ENCODE measurements around the gene CALY.

The CALY gene

DNA sequence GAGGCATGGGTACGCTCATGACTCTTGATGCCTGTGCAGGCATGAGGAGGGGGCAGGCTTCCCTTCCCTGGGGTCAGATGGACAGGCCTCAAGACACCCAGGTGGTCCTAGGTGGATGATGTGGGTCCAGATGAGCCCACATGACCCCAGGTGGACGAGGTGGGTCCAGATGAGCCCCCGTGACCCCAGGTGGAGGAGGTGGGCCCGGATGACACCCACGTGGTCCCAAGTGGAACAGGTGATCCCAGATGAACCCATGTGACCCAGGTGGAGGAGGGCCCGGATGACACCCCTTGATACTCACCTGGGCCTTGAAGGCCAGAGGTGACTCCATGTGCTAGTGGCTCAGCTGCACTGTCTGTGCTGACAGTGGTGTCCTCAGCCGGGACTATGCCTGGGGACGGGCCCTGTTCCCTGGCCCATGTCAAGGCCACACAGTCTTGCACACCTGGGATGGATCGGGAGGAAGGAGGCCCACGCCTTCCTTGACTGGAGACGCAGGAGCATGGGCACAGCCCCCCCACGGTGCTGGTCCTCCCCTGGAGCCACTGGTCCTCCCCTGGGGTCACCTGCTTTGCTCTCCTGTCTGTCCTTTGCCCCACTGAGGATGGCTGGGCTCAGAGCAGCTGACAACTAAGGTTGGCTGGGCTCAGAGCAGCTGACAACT lies 13.7 kb upstream of the CALY start:
- DNase-seq: no peak

DNA sequence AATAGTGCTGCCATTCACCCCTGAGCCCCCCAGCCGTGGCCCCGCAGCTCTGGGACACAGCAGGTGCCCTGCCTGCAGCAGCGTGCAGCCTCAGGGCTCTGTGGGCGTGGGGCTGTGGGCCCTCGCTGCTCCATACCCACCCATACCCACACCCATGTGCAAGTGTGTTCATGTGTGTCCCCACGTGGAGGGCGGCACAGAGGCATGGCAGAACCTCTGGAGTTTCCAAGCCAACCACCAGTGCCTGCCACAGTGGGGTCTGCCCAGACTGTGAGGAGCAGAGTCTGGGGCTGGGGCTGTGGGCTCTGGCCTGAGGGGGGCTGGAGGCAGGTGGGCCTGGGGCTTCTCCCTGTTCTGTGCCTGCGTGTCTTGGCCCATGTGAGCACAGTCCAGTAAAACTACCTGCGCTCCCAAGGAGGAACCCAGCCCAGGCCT lies 12.9 kb upstream of the CALY start:
- DNase-seq: no peak

DNA sequence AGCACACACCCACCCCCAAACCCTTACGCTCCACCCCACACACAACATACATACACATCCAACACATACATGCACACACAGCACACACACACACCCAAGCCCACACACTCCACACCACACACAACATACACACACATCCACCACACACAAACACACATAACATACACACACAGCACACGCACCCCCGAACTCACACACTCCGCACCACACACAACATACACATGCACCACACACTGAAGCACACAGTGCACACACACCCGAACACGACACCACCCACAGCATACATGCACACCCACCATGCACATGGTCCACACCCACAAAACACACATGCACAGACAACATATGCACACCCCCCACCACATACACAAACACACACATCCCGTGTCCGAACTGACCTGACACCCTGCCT lies 12.5 kb upstream of the CALY start:
- DNase-seq: no peak

DNA sequence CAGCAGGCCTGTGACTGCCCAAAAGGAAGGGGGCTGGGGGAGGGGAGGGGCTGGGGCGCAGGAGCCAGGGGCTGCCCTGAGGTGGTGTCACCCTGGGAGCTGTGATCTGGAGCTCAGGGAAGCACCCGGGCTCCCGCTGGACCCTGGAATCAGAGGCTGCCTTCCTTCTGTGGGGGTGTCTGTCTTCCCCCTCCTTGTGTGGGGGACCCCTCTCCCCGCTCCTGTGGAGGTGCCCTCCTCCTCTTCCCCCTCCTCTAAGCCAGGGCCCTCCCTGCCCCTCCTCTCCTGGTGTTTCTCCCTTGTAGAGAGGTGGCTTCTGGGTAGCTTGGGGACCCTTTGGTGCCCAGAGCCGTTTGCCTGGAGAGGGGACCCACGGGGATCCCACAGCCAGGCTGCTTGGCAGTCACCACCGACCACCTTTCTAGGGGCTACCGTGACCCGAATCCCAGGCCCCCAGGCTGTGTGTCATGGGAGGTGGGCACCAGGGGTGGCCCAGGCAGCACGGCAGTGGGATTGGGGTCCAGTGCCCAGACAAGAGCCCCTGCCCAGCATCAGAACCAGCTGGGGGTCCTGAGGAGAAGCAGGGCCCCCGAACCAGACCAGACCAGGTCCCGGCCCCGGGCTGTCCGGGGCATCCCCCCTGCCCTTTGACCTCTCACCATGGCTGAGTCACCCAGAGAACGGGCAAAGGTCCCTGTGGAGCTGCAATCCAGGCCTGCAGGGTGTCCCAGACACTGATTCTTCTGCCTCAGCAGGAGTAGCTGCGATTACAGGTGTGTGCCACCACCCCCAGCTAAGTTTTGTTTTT lies 11.2 kb upstream of the CALY start:
- no peak for DNase-seq

DNA sequence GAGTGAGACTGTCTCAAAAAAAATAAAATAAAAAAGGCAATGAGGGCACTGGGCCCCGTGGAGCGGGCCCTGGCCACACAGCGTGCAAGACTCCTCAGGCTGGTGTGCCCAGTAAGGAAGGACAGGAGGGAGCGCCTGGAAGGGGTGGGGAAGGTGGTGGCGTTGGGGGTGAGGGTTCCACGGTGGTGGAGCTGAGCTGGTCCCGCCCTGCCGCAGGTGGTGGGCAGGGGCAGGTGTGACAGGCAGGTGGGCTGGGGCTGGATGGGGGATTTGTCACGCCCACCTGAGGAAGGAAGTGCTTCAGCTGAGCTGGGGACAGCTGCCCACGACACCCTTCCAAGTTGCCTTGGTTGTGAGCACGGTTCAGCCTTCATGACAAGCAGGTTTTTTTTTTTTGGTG lies 9.7 kb upstream of the CALY start:
- no peak for DNase-seq

DNA sequence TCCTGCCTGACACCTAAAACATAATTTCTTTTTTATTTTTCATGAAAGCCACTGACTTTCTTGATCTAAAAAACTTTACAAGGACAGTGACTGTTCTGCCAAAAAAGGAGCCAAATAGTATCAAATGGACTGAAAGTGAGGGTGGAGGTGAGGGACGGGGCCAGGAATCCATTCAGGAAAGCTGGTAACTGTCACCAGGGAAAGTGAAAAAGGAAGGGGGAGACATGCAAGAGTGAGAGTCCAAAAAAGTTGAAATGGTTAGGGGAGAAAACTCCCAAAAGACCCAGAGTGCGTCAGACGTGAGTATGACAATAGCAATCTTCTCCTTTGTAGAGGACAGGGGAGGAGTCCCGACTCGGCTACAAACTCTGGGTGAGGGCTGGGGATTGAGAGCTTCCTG lies 7.5 kb upstream of the CALY start:
- DNase-seq: no peak

DNA sequence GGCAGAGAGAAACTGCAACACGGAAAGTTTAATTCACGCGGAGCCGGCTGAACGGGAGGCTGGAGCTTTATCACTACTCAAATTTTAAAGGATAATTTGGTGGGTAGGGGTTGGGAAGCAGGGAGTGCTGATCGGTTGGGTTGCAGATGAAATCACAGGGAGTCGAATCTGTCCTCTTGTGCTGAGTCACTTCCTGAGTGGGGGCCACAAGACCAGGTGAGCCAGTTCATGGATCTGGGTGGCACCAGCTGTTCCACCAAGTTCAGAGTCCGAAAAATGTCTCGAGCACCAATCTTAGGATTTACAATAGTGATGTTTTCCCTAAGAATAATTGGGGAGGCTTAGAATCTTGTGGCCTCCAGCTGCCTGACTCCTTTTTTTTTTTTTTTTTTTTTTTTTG lies 6.9 kb upstream of the CALY start:
- no peak for DNase-seq

DNA sequence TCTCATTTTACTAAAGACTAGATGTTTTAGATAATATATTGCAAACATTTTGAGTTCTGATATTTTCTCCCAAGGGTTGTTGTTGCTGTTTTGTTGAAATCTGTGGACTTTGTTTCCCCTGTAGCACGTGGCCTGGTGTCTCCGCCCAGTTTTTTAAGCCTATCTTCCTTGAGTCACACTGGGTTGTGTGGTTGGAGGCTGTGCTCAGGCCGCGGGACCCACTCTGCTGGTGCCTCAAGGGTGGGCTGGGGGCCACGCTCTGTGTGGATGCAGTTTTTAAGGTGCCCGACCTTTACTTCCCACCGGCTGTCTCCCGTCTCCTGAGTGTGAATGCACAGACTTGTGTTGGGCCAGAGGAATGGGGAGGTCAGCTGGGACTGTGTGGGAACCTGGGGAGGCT lies 6.2 kb upstream of the CALY start:
- no peak for DNase-seq

DNA sequence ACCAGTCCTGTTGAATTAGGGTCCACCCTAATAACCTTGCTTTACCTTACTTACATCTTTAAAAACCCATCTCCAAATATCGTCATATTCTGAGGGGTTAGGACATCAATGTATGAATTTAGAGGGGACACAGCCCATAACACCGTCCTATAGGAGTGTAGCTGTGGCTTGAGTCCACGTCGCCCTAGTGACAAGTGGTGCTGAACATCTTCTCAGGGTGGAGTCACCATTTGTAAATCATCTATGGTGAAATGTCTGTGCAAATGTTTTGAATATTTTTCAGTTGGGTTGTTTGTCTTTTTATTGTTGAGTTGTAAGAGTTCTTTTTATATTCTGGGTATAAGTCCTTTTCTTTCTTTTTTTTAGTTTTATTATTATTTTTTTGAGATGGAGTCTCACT lies 5.3 kb upstream of the CALY start:
- no peak for DNase-seq

DNA sequence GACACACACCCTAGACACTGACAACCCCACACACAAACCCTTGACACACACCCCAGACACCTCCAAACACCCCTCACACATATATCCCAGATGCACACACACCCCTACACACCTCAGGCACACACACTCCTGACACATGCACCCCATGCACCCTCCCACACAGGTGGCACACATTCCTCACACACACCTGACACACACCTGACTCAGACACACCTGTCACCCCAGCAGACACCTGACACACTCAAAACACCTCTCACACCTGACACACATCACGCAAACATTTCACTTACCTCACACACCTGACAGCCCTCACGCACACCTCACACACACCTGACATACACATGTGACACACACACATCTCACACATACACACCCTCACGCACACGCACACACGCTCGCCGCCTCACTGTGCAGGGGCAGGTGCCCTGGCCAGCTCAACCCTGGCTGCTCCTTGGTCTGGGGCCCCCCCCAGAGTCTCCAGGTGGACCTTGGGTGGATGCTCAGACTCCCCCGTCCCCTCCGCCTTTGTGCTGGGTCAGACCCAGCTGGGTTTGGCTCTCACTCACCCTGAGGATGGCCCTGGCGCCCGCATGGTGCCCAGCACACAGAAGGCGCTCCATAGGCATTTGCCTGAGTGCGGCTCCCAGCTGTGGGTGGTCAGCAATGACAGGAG lies 3.1 kb upstream of the CALY start:
- no peak for DNase-seq

DNA sequence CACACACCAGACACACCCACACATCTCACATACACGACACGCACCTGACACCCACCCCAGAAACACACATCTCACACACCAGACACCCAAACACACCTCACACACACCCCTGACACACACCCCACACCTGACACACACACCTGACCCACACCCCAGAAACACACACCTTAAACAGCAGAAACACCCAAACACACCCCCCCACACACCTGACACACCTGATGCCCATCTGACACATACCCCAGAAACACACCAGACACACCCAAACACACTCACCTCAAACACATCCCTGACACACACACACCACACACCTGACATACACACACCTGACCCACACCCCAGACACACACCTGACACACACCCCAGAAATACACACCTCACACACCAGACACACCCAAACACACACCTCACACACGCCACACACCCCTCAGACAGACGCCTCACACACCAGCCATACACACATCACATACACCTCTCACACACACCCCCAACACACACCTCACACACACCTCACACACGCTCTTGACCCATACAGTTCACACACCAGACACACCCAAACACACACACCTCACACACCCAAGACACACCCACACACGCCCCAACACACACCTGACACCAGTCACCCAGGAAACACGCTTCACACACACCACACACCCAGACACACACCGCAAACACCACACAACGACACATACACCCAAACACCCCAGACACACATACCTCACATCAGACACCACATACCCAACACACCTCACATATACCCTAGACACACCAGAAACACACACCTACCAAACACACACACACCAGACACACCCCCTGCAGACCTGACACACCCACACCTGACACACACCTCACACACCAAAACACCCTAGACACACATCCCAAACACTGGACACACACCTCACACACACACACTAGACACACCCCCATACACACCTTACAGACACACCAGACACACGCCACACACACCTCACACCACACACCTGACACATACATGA lies 1.7 kb upstream of the CALY start:
- DNase-seq: no peak

DNA sequence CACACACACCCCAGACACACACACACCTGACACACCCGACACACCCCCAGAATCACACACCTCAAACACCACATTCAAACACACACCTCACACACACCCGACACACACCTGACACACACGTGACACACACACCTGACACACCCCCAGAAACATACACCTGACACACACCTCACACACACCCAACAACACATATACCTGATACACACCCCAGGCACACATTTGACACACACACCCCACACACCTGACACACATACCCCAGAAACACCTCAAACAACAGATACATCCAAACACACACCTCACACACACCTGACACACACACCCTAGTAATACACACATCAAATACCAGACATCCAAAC lies 652 bp upstream of the CALY start:
- DNase-seq: no peak

DNA sequence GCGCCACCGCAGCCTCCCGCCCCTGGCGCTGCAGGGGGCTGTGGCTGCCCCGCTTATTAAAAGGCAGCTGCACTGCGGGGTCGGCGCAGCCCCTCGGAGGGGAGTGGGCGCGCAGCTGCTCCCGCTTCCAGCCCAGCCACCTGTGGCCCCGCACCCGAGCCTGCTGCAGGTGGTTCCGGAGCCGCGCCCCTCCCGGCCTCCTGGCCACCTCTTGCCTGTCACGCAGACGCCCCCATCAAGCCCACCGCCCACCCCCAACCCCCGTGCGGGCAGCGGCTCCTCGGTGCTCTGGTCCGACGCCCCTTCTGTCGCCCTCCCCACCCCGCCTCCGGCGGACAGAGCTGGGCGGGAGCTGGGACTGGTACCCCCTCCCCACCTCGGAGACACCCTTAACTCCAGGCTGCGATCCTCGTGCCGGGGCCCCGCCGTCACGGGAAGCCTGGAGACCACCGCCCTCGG lies 549 bp downstream of the CALY start:
- DNase-seq: no peak

DNA sequence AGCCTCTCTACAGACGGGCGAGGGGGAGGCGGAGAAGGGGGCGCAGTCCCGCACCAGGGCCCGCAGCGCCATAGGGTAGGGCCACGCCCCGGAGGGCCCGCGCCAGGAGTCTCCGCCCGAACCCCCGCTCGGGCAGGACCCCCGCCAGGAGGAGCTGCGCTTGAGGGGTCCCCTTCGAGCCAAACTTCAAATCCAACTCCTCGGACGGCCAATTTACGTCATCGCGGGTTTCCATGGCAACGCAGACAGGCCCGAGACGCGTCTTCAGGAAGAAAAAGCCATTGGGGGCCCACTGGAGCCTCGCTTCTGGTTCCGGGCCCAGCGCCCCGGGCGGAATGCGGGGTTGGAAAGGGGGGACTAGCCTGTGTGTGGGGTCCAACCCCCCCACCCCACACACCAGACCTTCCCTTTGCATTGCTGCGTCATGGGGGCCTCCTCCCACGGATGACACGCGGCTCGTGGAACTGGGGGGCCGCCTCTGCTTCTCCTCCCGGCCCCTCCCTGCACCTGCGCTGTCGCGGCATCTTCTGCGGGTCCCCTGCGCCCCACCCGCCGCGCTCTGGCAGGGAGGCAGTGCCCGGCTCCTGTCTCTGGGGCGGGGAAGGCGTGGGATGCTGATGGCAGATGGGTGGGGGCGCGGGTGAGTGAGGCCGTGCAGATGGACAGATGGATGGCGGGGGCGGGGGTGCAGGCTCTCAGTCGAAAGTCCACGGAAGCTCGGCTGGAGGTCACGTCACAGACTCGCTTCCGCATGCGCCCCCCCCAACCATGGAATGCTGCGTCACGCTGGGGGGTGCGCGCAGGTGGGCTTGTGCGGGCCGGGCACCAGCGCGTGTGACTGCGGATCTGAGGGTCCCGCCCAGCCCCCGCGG lies 1.2 kb downstream of the CALY start:
- no peak for DNase-seq

DNA sequence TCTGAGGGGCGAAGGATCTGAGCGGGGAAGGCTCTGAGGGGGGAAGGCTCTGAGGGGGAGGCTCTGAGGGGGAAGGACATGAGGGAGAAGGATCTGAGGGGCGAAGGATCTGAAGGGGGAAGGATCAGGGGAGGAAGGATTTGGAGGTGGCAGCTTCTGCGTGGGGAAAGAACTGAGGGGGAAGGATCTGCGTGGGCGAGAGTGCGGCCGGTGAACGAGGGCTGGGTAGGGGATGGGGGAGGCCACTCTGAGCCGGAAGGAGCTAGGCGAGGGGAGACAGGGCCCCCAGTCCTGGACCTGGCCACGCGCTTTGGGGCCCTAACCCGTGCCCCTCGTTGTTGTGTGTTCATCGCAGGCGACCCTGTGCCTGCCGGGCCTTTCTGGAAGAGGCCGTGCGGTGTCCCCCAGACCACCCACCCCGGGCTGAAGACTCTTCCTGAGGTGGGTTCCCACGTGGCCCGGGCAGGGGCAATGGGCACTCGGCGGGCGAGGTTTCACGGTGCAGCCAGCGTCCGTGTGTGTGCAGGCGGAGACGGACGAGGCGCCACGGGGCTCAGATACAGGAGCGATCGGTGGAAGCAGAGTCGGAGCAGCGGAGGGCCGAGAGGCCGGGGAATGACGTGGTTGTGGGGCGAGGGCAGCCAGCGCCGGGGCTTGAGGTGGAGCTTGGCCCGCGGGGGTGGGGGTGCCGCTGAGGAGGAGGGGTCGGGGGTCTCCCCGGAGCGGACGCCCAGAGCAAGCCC lies 2.0 kb downstream of the CALY start:
- DNase-seq: no peak

DNA sequence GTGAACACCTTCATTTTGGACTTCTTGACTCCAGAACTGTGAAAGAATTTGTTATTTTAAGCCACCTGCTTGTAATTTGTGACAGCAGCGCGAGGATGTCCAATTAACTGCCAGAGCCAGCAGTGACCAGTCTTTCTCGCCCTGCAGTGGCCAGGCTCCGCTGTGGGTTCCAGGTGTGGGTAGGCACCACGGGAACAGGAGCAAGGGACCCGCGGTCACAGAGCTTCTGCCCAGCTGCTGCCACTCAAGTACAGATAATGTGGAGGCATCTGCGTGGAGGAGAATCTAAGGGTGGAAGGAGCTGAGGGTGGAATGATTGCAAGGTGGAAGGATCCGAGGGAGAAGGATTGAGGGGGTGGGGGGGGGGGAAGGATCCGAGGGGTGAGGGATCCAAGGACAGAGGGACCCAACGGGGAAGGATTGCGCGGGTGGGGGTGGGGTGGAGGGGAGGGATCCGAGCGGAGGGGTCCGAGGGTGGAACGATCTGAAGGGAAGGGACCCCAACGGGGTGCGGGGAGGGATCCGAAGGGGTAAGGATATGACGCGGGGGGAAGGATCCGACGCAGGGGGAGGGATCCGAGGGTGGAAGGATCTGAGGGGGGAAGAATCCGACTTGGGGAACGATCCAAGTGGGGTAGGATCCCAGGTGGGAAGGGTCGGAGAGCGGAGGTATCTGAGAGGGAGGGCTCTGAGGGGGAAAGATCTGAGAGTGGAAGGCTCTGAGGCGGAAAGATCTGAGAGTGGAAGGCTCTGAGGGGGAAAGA lies 3.6 kb downstream of the CALY start:
- no peak for DNase-seq

DNA sequence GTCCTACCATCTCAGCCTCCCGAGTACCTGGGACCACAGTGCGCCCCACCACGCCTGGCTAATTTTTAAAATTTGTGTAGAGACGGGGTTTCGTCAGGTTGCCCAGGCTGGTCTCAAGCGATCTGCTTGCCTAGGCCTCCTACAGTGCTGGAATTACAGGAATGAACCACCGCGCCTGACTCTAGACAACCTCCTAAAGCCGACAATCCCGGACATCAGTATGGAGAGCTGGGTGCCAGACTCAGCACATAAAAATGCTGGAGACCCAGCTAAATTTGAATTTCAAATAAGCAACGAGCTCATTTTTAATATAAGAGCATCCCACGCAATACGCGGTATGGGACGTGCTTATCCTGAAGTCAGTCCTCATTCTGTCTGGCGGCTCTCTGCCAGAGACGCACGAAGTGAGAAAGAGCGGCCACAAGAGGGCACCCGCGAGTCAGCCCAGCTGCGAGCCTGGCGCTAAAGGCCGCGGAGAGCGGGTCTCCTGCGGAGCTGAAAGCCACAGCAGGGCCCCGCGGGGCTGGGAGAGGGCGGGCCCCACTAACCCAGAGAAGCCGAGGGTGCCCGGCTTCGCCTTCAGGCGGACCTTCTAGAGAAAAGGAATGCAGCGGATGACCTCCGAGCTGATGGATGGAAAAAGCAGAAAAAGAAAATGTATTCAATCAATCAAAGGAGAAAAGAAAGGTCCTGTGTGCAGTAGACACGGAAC lies 7.0 kb downstream of the CALY start:
- DNase-seq: peak; percentile 35

DNA sequence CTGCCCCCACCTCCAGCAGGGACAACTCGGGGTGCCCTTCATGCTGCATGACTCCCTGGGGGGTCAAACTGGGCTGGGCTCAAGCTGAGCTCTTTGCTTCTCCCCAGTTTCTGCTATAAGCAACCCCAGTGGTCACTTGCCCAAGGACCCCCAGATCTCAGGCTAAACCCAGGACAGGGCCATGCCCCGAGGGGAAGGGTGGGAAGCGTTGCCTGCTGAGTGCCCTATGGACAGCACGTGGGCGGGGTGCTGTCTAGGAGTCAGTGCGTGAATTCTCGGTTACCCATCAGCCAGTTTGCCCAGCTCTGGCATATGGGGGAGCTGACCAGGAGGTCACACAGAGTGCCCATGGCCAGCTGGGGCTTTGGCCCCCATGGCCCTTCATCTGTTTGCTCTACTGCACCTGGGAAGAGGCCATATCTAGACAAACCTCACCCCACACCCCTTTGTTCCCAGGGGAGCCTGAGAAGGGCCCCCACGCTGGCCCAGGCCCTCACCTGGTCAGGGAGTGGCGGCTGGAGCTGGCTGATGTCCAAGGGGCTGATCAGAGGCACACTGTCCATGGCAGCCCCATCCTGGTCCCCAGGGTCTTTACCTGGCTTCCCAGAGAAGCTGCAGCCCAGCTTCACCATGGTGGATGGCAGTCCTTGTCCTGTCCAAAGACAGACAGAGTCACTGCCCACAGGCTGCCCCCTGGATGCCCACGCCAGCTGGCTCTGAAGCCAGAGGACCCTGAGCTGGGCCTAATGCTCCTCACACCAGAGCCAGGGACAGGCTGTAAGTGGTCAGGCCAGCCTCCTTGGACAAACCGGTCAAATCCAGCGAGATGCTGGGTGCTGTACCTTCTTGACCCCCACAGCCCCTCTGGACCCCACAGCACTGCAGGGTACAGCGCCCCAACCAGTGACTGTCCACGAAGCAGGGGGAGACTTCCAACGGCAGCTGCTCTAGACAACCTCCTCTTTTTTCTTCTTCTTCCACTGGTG lies 8.0 kb downstream of the CALY start:
- no peak for DNase-seq

Measured in DMS79 treated with DMSO at 0.1 percent for 48 hours (cell line).